LNCAP (cell line): ENCODE results near the gene MEIOB.

Experiments used
- CTCF ChIP-seq: fragments of 450-650 bp; IDR thresholded peaks from 2 replicates; pipeline ENCODE4 v1.5.1; 2017; ENCODE audit warnings: mild to moderate bottlenecking

Gene MEIOB

GRCh38 chr16:1790611-1791255 lies 81.2 kb downstream of the MEIOB start:
- no peak for TF ChIP-seq CTCF

GRCh38 chr16:1790261-1790610 lies 81.7 kb downstream of the MEIOB start:
- no peak for TF ChIP-seq CTCF

GRCh38 chr16:1789643-1790045 lies 82.3 kb downstream of the MEIOB start:
- TF ChIP-seq CTCF = no peak

GRCh38 chr16:1788708-1789100 lies 83.3 kb downstream of the MEIOB start:
- no peak for TF ChIP-seq CTCF

- TF ChIP-seq CTCF = no peak
These were observed 83.8 kb downstream of the MEIOB start for GRCh38 chr16:1788095-1788707.

- no peak for TF ChIP-seq CTCF
These were observed 84.5 kb downstream of the MEIOB start for GRCh38 chr16:1787322-1788094.

- TF ChIP-seq CTCF = no peak
These were observed 85.0 kb downstream of the MEIOB start for GRCh38 chr16:1787056-1787321.
